Measurements from ENCODE around the gene PYDC1. TPM values are rescaled to one million over a fixed set of nuclear protein-coding genes. Genes with fewer than 3 reads are reported as not detected.

PYDC1 gene
- total RNA-seq, 1 donor from 2014 or later = not detected

GRCh38 chr16:31256466-31256865, 39.5 kb upstream of the PYDC1 start:
- no peaks in the 10 kb centered on the region for H3K9me3 Mint-ChIP-seq
- no peaks in the 10 kb centered on the region for H3K4me1 Mint-ChIP-seq
- no peaks in the 10 kb centered on the region for H3K36me3 Mint-ChIP-seq (ENCODE audit: low read depth)
- H3K4me3 Mint-ChIP-seq = no peak overlapping the region
- no peak overlapping the region for H3K27ac Mint-ChIP-seq (ENCODE audit: unreplicated experiment)
- peaks cover 40% of the 10 kb centered on the region for H3K27me3 Mint-ChIP-seq (ENCODE audit: low read depth)
- no peak for DNase-seq (ENCODE audit: low read depth, low spot score)
- no peak for TF ChIP-seq CTCF (conservative IDR thresholded peaks at IDR 0.05)

GRCh38 chr16:31253642-31254045, 36.7 kb upstream of the PYDC1 start:
- no peak for TF ChIP-seq CTCF (conservative IDR thresholded peaks at IDR 0.05)
- H3K27me3 Mint-ChIP-seq (ENCODE audit: low read depth) = peaks cover 32% of the 10 kb centered on the region
- H3K27ac Mint-ChIP-seq (ENCODE audit: unreplicated experiment) = no peak overlapping the region
- DNase-seq (ENCODE audit: low read depth, low spot score) = no peak
- H3K9me3 Mint-ChIP-seq = no peaks in the 10 kb centered on the region
- H3K4me3 Mint-ChIP-seq = no peak overlapping the region
- H3K4me1 Mint-ChIP-seq = no peaks in the 10 kb centered on the region
- no peaks in the 10 kb centered on the region for H3K36me3 Mint-ChIP-seq (ENCODE audit: low read depth)

GRCh38 chr16:31251435-31251834, 34.5 kb upstream of the PYDC1 start:
- Mint-ChIP-seq H3K4me3 (no peak overlapping the region), H3K9me3 (no peaks in the 10 kb centered on the region), H3K4me1 (no peaks in the 10 kb centered on the region), H3K36me3 (ENCODE audit: low read depth) (no peaks in the 10 kb centered on the region), H3K27ac (ENCODE audit: unreplicated experiment) (no peak overlapping the region), H3K27me3 (ENCODE audit: low read depth) (peaks cover 46% of the 10 kb centered on the region)
- DNase-seq (ENCODE audit: low read depth, low spot score) = no peak
- no peak for TF ChIP-seq CTCF (conservative IDR thresholded peaks at IDR 0.05)

GRCh38 chr16:31250782-31251384, 33.9 kb upstream of the PYDC1 start:
- no peak for DNase-seq (ENCODE audit: low read depth, low spot score)
- no peaks in the 10 kb centered on the region for H3K36me3 Mint-ChIP-seq (ENCODE audit: low read depth)
- H3K27ac Mint-ChIP-seq (ENCODE audit: unreplicated experiment) = no peak overlapping the region
- TF ChIP-seq CTCF (conservative IDR thresholded peaks at IDR 0.05) = no peak
- H3K4me3 Mint-ChIP-seq = no peak overlapping the region
- no peaks in the 10 kb centered on the region for H3K4me1 Mint-ChIP-seq
- no peaks in the 10 kb centered on the region for H3K9me3 Mint-ChIP-seq
- H3K27me3 Mint-ChIP-seq (ENCODE audit: low read depth) = peaks cover 50% of the 10 kb centered on the region

GRCh38 chr16:31248344-31248743, 31.4 kb upstream of the PYDC1 start:
- H3K27me3 Mint-ChIP-seq (ENCODE audit: low read depth) = peaks cover 50% of the 10 kb centered on the region
- no peaks in the 10 kb centered on the region for H3K9me3 Mint-ChIP-seq
- H3K4me3 Mint-ChIP-seq = no peak overlapping the region
- TF ChIP-seq CTCF (conservative IDR thresholded peaks at IDR 0.05) = no peak
- DNase-seq (ENCODE audit: low read depth, low spot score) = no peak
- no peak overlapping the region for H3K27ac Mint-ChIP-seq (ENCODE audit: unreplicated experiment)
- peaks cover 4% of the 10 kb centered on the region for H3K4me1 Mint-ChIP-seq
- H3K36me3 Mint-ChIP-seq (ENCODE audit: low read depth) = no peaks in the 10 kb centered on the region
